GM19372 (cell line): Measurements from ENCODE around the gene GJD4.

ENCODE experiments used
- ATAC-seq: cut with Tn5 transposase; IDR thresholded peaks from one replicate; pipeline ENCODE4 v1.9.1; 2021; ENCODE audit warnings: mild to moderate bottlenecking, low read depth, moderate library complexity; ENCODE audit not compliant: unreplicated experiment

Gene GJD4

DNA sequence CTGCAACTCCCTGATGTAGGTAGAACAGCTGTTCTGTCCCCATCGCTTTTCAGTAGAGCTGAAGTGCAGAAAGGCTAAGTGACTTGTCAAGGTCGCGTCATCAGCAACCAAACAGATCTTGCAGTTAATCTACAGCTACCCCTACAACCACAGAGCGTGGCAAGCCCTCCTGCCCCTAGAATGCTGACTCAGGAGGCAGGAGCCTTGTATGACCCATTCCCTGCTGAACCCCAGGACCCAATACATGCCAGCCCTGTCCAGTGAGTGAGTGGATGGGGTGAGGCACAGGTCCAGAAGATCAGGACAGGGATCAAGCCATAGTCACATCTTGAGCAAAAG, 26.6 kb upstream of the GJD4 start:
- no peak for ATAC-seq

DNA sequence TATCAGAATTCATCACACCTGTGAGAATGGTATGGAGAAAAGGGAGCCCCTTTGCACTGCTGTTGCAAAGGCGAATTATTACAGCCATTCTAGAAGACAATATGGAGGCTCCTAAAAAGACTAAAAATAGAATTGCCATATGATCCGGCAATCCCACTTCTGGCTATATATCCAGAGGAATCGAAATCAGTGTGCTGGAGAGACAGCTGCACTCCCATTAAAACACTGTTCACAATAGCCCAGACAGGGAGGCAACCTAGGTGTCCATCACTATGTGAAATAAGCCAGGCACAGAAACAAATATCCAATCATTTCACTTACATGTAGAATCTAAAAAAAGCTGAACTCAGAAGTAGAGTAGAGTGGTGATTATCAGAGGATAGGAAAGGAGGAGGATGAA, 26.0 kb upstream of the GJD4 start:
- no peak for ATAC-seq

DNA sequence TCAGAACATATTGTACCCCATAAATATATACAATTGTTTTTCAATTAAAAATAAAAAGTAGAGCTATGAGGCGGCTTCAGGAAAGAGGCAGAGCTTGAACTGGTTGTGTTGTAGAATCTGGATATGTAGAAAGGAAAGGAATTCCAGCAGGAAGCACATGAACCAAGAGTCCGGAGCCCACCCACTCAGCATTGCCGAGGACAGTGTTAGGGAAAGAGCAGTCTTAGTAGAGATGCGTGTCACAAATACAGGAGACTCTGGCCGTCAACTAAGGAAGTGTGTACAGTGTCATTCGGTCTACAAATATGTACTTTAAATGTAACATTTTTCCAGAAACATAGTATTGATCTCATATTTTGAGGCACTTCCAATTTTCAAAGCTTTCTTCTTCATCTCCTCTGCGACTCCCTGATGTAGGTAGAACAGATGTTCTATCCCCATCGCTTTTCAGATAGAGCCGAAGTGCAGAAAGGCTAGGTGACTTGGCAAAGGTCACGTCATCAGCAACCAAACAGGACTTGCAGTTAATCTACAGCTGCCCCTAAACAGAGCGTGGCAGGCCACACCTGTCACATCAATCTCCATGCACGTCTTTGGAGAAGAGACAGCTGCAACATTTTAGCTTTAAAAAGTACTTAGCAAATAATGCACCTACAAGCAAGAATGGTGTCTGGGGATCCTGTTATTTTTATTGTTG, 25.3 kb upstream of the GJD4 start:
- ATAC-seq, result no peak

GRCh38 chr10:35580423-35580770, 24.7 kb upstream of the GJD4 start:
- ATAC-seq, result no peak

GRCh38 chr10:35581655-35582054, 23.5 kb upstream of the GJD4 start:
- ATAC-seq, result no peak

GRCh38 chr10:35584946-35585345, 20.2 kb upstream of the GJD4 start:
- ATAC-seq, result no peak

DNA sequence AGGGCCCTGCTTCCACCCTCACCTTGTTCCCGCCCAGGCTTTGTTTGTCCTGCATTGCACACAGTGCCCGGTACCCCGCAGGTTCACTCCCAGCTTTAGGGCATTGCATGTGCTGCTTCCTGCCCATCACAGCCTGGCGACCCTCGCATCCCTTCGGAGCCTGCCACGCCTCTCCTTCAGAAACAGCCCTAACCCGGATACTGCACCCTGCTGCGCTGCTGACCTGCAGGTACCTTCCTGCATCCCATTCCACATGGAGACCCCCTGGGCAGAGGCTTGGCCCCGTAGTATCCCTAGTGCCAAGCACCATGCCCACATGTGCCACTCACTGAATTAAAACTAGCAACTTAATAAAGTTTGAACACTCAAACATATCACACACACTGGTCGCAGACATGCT, 19.8 kb upstream of the GJD4 start:
- no peak for ATAC-seq

- no peak for ATAC-seq
Measured at GRCh38 chr10:35585903-35586535, 19.1 kb upstream of the GJD4 start.

- ATAC-seq, result no peak
Measured at GRCh38 chr10:35588836-35589235, 16.3 kb upstream of the GJD4 start.

DNA sequence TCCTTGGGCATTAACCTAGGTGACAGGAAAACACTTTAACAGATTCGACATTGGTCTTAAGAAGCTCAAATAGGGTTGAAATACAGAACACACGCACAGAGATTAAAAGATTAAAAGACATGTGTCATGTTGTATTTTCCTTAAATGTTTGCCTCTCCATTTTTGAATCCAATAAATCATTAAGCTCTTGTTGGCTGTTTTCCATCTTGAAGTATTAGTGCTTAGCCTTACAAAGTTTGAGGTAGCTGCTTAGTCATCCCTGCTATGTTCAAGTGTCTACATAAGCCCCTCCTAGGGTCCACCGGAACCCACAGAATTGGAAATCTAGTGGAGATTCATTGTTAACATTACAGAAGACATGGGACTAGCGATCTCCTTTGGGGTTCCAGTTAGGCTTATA, 12.7 kb upstream of the GJD4 start:
- ATAC-seq, result no peak

GRCh38 chr10:35594115-35595079, 10.7 kb upstream of the GJD4 start:
- ATAC-seq, result no peak

DNA sequence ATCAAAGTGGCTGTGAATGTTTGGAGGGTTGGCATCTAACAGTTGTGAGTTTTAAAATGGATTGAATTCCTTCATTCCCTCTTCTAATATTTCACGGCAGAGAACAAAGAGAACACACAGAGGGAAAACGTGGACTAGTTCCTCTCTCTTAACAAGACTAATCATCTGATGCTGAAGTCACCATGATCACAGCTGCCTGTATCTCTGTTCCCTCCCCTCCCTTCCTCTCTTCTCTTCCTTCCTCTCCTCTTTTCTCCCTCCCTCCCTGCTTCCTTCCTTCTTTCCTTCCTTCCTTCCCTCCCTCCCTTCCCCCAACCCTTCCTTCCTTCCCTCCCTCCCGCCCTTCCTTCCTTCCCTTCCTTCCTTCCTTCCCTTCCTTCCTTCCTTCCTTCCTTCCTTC, 10.0 kb upstream of the GJD4 start:
- ATAC-seq, result no peak

GRCh38 chr10:35598379-35598778, 6.8 kb upstream of the GJD4 start:
- ATAC-seq, result no peak

DNA sequence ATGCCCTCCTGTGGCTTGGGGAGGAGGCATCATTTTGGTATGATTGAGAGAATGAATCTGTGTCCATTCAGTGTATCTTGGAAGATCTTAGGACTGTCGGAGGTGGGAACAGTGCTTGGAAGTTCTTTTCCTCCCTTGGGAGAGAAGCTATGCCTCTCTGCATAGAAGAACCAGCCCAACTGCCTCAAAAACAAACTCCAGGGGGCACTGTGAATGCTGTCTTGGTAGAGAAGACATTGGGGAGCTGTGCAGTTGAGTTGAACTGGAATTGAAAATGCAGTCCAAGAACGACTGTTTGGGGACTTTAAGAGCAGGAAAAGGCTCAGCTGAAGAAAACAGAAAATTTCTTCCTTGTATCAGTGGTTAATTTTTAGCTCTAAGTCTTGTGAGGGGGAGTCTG, 4.9 kb upstream of the GJD4 start:
- no peak for ATAC-seq

GRCh38 chr10:35606430-35606829, 1.3 kb downstream of the GJD4 start:
- ATAC-seq, result no peak

- peak; percentile 52 for ATAC-seq
Measured at GRCh38 chr10:35607475-35608327, 2.6 kb downstream of the GJD4 start.

- no peak for ATAC-seq
Measured at GRCh38 chr10:35608328-35608672, 3.2 kb downstream of the GJD4 start.

GRCh38 chr10:35611750-35612149, 6.6 kb downstream of the GJD4 start:
- ATAC-seq, result no peak

DNA sequence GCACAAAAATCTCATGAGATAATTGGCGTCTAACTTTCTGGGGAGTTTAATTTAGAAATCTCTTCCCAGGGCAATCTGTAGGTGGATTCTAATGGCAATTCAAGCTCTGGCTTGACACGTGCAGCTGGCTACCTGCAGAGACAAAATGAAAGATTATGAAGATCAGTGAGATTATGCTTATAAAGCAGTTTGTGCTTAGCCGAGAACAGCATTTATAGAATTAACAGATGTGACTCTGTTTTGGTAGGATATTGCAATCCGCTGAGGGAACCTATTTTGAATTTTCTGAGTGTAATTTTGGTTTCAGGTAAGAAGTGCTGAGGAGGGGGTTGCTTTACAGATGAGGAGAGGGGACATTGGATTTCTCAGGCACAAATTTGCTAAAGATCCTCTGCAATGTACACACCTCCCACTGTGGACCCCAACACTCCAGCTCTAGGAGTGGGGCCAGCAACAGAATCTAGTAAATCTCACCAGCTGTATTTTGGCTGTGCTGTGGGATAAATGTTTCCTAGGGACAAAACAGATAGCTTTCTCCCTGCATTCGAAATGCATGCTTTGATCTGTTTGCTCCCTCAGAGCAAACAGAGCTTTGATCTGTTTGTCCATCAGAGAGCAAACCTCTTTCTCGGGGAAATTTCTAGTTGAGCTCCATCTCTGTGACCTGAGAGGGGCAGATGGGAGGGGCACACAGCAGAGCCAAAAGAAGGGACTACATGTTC, 7.4 kb downstream of the GJD4 start:
- no peak for ATAC-seq

DNA sequence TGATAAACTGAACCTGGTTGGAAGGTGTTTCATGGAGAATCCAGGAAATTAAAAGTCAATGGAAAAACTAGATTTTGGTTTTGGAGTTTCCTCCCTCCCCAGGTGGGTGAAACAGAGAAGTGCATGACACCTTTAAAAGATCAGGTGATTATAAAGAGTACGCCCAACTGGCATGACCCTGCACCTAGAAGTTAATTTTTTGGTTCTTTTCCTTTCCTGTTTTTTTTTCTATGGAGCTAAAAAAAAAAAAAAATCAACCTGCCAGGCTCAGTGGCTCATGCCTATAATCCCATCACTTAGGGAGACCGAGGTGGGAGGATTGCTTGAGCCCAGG, 7.9 kb downstream of the GJD4 start:
- ATAC-seq, result no peak
